Measurements from ENCODE around the gene RAMP2.
A peak's percentile ranks its signal among the peaks of the same experiment; 100 is the strongest.

RAMP2 gene

GRCh38 chr17:42783062-42783790 is 22.2 kb downstream of the RAMP2 start:
- Histone ChIP-seq H3K9ac (ENCODE audit: insufficient read length) (no peak overlapping the region), H3K9me3 (ENCODE audit: low read depth, low read length) (no peaks in the 10 kb centered on the region), H3K4me3 (no peak overlapping the region), H3K36me3 (ENCODE audit: insufficient read depth, low read length) (peaks cover 6% of the 10 kb centered on the region; the same call in 1 of the 2 replicates), H3K27ac (no peak overlapping the region)
- no peak for TF ChIP-seq EZH2 (IDR thresholded peaks at IDR 0.05)
- TF ChIP-seq FOXP2 (optimal IDR thresholded peaks at IDR 0.05; ENCODE audit: control extremely low read depth, extremely low read length, insufficient read depth), result no peak
- no peak for TF ChIP-seq POLR2AphosphoS5 (IDR thresholded peaks at IDR 0.05; ENCODE audit: borderline replicate concordance, low read depth, low read length)
- no peak for DNase-seq (ENCODE audit: low read depth, low spot score)

GRCh38 chr17:42783791-42784138 is 22.7 kb downstream of the RAMP2 start:
- H3K36me3 ChIP-seq (ENCODE audit: insufficient read depth, low read length), result peaks cover 5% of the 10 kb centered on the region; the same call in 1 of the 2 replicates
- no peak overlapping the region for H3K4me3 ChIP-seq
- H3K27ac ChIP-seq, result no peak overlapping the region
- no peak for TF ChIP-seq EZH2 (IDR thresholded peaks at IDR 0.05)
- TF ChIP-seq POLR2AphosphoS5 (IDR thresholded peaks at IDR 0.05; ENCODE audit: borderline replicate concordance, low read depth, low read length), result no peak
- TF ChIP-seq FOXP2 (optimal IDR thresholded peaks at IDR 0.05; ENCODE audit: control extremely low read depth, extremely low read length, insufficient read depth), result no peak
- H3K9me3 ChIP-seq (ENCODE audit: low read depth, low read length), result no peaks in the 10 kb centered on the region
- DNase-seq (ENCODE audit: low read depth, low spot score), result no peak
- no peak overlapping the region for H3K9ac ChIP-seq (ENCODE audit: insufficient read length)

GRCh38 chr17:42784409-42784808 is 23.4 kb downstream of the RAMP2 start:
- no peaks in the 10 kb centered on the region for H3K9me3 ChIP-seq (ENCODE audit: low read depth, low read length)
- TF ChIP-seq FOXP2 (optimal IDR thresholded peaks at IDR 0.05; ENCODE audit: control extremely low read depth, extremely low read length, insufficient read depth) (no peak), POLR2AphosphoS5 (IDR thresholded peaks at IDR 0.05; ENCODE audit: borderline replicate concordance, low read depth, low read length) (no peak), EZH2 (IDR thresholded peaks at IDR 0.05) (no peak)
- no peak overlapping the region for H3K4me3 ChIP-seq
- H3K36me3 ChIP-seq (ENCODE audit: insufficient read depth, low read length), result no peaks in the 10 kb centered on the region; the same call in 1 of the 2 replicates
- H3K9ac ChIP-seq (ENCODE audit: insufficient read length), result no peak overlapping the region
- no peak overlapping the region for H3K27ac ChIP-seq
- no peak for DNase-seq (ENCODE audit: low read depth, low spot score)

GRCh38 chr17:42784811-42785592 is 24.0 kb downstream of the RAMP2 start:
- Histone ChIP-seq H3K9me3 (ENCODE audit: low read depth, low read length) (no peaks in the 10 kb centered on the region), H3K4me3 (no peak overlapping the region), H3K27ac (no peak overlapping the region), H3K36me3 (ENCODE audit: insufficient read depth, low read length) (no peaks in the 10 kb centered on the region), H3K9ac (ENCODE audit: insufficient read length) (no peak overlapping the region)
- no peak for DNase-seq (ENCODE audit: low read depth, low spot score)
- no peak for TF ChIP-seq EZH2 (IDR thresholded peaks at IDR 0.05)
- no peak for TF ChIP-seq POLR2AphosphoS5 (IDR thresholded peaks at IDR 0.05; ENCODE audit: borderline replicate concordance, low read depth, low read length)
- TF ChIP-seq FOXP2 (optimal IDR thresholded peaks at IDR 0.05; ENCODE audit: control extremely low read depth, extremely low read length, insufficient read depth), result no peak

- H3K27ac ChIP-seq, result no peak overlapping the region
- no peak overlapping the region for H3K4me3 ChIP-seq
- no peaks in the 10 kb centered on the region for H3K9me3 ChIP-seq (ENCODE audit: low read depth, low read length)
- H3K9ac ChIP-seq (ENCODE audit: insufficient read length), result no peak overlapping the region
- DNase-seq (ENCODE audit: low read depth, low spot score), result no peak
- TF ChIP-seq POLR2AphosphoS5 (IDR thresholded peaks at IDR 0.05; ENCODE audit: borderline replicate concordance, low read depth, low read length) (no peak), EZH2 (IDR thresholded peaks at IDR 0.05) (no peak), FOXP2 (optimal IDR thresholded peaks at IDR 0.05; ENCODE audit: control extremely low read depth, extremely low read length, insufficient read depth) (no peak)
- H3K36me3 ChIP-seq (ENCODE audit: insufficient read depth, low read length), result no peaks in the 10 kb centered on the region
Observed at GRCh38 chr17:42787266-42787665, 26.2 kb downstream of the RAMP2 start.

- H3K36me3 ChIP-seq (ENCODE audit: insufficient read depth, low read length), result no peaks in the 10 kb centered on the region
- peak overlapping the region; percentile 53; the same call in 1 of the 2 replicates for H3K27ac ChIP-seq
- DNase-seq (ENCODE audit: low read depth, low spot score), result no peak
Observed at GRCh38 chr17:42791948-42792347, 30.9 kb downstream of the RAMP2 start.

GRCh38 chr17:42792545-42792944 is 31.5 kb downstream of the RAMP2 start:
- TF ChIP-seq EZH2 (IDR thresholded peaks at IDR 0.05) (no peak), POLR2AphosphoS5 (IDR thresholded peaks at IDR 0.05; ENCODE audit: borderline replicate concordance, low read depth, low read length) (no peak), FOXP2 (optimal IDR thresholded peaks at IDR 0.05; ENCODE audit: control extremely low read depth, extremely low read length, insufficient read depth) (no peak)

More at GRCh38 chr17:42791948-42792347, 30.9 kb downstream of the RAMP2 start:
- TF ChIP-seq FOXP2 (optimal IDR thresholded peaks at IDR 0.05; ENCODE audit: control extremely low read depth, extremely low read length, insufficient read depth) (no peak), POLR2AphosphoS5 (IDR thresholded peaks at IDR 0.05; ENCODE audit: borderline replicate concordance, low read depth, low read length) (no peak), EZH2 (IDR thresholded peaks at IDR 0.05) (no peak)
- H3K9me3 ChIP-seq (ENCODE audit: low read depth, low read length), result no peaks in the 10 kb centered on the region
- H3K9ac ChIP-seq (ENCODE audit: insufficient read length), result no peak overlapping the region
- no peak overlapping the region for H3K4me3 ChIP-seq

GRCh38 chr17:42795061-42795460 is 34.0 kb downstream of the RAMP2 start:
- Histone ChIP-seq H3K9ac (ENCODE audit: insufficient read length) (no peak overlapping the region), H3K4me3 (no peak overlapping the region), H3K27ac (no peak overlapping the region), H3K36me3 (ENCODE audit: insufficient read depth, low read length) (no peaks in the 10 kb centered on the region), H3K9me3 (ENCODE audit: low read depth, low read length) (no peaks in the 10 kb centered on the region)
- TF ChIP-seq EZH2 (IDR thresholded peaks at IDR 0.05), result no peak
- no peak for DNase-seq (ENCODE audit: low read depth, low spot score)

More at GRCh38 chr17:42792545-42792944, 31.5 kb downstream of the RAMP2 start:
- Histone ChIP-seq H3K9ac (ENCODE audit: insufficient read length) (no peak overlapping the region), H3K36me3 (ENCODE audit: insufficient read depth, low read length) (no peaks in the 10 kb centered on the region), H3K27ac (peak overlapping the region; percentile 15), H3K9me3 (ENCODE audit: low read depth, low read length) (no peaks in the 10 kb centered on the region), H3K4me3 (no peak overlapping the region)
- no peak for DNase-seq (ENCODE audit: low read depth, low spot score)
